ENCODE results near the gene CCDC88C. TPM values are rescaled to one million over a fixed set of nuclear protein-coding genes. Genes with fewer than 3 reads are reported as not detected.

CCDC88C gene
- total RNA-seq, 4 donors from 2014 or later: 3.2 to 32.7 (median 11.0) TPM

GRCh38 chr14:91343051-91343450, 74.6 kb downstream of the CCDC88C start:
- H3K4me3 ChIP-seq: no peak overlapping the region
- intact Hi-C loops (cut with DNase I; ENCODE audit: low total_unique reads): no loop called here
- no peak for TF ChIP-seq CTCF (IDR thresholded peaks at IDR 0.05)
- no peak for TF ChIP-seq POLR2A (IDR thresholded peaks at IDR 0.05)
- no peak overlapping the region for H3K27ac ChIP-seq
- no peaks in the 10 kb centered on the region for H3K9me3 ChIP-seq
- no peak for DNase-seq
- no peaks in the 10 kb centered on the region for H3K27me3 ChIP-seq
- H3K36me3 ChIP-seq: no peaks in the 10 kb centered on the region
- H3K4me1 ChIP-seq: no peaks in the 10 kb centered on the region

- Histone ChIP-seq H3K4me1 (no peaks in the 10 kb centered on the region), H3K27me3 (no peaks in the 10 kb centered on the region), H3K4me3 (no peak overlapping the region), H3K9me3 (no peaks in the 10 kb centered on the region), H3K27ac (no peak overlapping the region), H3K36me3 (no peaks in the 10 kb centered on the region)
- TF ChIP-seq CTCF (IDR thresholded peaks at IDR 0.05): no peak
- no peak for TF ChIP-seq POLR2A (IDR thresholded peaks at IDR 0.05)
- intact Hi-C loops (cut with DNase I; ENCODE audit: low total_unique reads): no loop called here
- DNase-seq: no peak
Observed at GRCh38 chr14:91342206-91342760, 75.3 kb downstream of the CCDC88C start.

GRCh38 chr14:91341751-91342154, 75.9 kb downstream of the CCDC88C start:
- intact Hi-C loops (cut with DNase I; ENCODE audit: low total_unique reads): no loop called here
- no peak for TF ChIP-seq POLR2A (IDR thresholded peaks at IDR 0.05)
- TF ChIP-seq CTCF (IDR thresholded peaks at IDR 0.05): no peak
- Histone ChIP-seq H3K4me3 (no peak overlapping the region), H3K27me3 (no peaks in the 10 kb centered on the region), H3K36me3 (no peaks in the 10 kb centered on the region), H3K4me1 (no peaks in the 10 kb centered on the region), H3K27ac (peak overlapping the region in 1 of 2 donors; percentile 28), H3K9me3 (no peaks in the 10 kb centered on the region)
- no peak for DNase-seq

- no peaks in the 10 kb centered on the region for H3K9me3 ChIP-seq
- no peak for DNase-seq
- H3K27ac ChIP-seq: peak overlapping the region in 1 of 2 donors; percentile 28
- intact Hi-C loops (cut with DNase I; ENCODE audit: low total_unique reads): no loop called here
- H3K4me3 ChIP-seq: no peak overlapping the region
- no peaks in the 10 kb centered on the region for H3K27me3 ChIP-seq
- no peaks in the 10 kb centered on the region for H3K4me1 ChIP-seq
- TF ChIP-seq POLR2A (IDR thresholded peaks at IDR 0.05): no peak
- no peak for TF ChIP-seq CTCF (IDR thresholded peaks at IDR 0.05)
- no peaks in the 10 kb centered on the region for H3K36me3 ChIP-seq
Observed at GRCh38 chr14:91341334-91341733, 76.3 kb downstream of the CCDC88C start.

- Histone ChIP-seq H3K4me3 (no peak overlapping the region), H3K27me3 (no peaks in the 10 kb centered on the region), H3K27ac (no peak overlapping the region), H3K4me1 (no peaks in the 10 kb centered on the region), H3K36me3 (no peaks in the 10 kb centered on the region), H3K9me3 (no peaks in the 10 kb centered on the region)
- TF ChIP-seq CTCF (IDR thresholded peaks at IDR 0.05) (no peak), POLR2A (IDR thresholded peaks at IDR 0.05) (no peak)
- intact Hi-C loops (cut with DNase I; ENCODE audit: low total_unique reads): no loop called here
- DNase-seq: no peak
Observed at GRCh38 chr14:91339671-91340369, 77.8 kb downstream of the CCDC88C start.
